ENCODE results near the gene WNT9B. TPM values are rescaled to one million over a fixed set of nuclear protein-coding genes. Genes with fewer than 3 reads are reported as not detected.
"Not testable (repeated sequence)": the region's sequence is repeated elsewhere in the genome, so short reads cannot be mapped to it uniquely, and the experiment has no call there.

The WNT9B gene
- total RNA-seq, 1 donor from 2014 or later = not detected

DNA sequence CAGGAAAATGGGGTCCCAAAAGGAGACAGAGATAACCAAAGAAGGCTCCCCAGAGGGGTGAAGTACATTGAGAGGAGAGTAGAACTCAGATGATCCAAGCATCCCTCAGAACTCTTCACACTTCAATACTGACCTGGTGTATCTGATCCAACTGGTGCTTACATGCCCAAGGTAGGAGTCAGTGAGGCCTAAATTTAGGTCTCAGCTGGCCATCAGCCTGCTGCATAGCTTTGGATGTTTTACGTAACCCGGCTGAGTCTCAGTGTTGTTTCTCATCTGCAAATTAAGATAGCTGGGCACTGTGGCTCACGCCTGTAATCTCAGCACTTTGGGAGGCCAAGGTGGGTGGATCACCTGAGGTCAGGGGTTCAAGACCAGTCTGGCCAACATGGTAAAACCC, 59.9 kb downstream of the WNT9B start:
- H3K36me3 ChIP-seq (ENCODE audit: control insufficient read depth, insufficient read depth, low read length) = no peaks in the 10 kb centered on the region
- no peak overlapping the region for H3K4me3 ChIP-seq (ENCODE audit: low read depth, low read length)
- peaks cover 7% of the 10 kb centered on the region for H3K27me3 ChIP-seq (ENCODE audit: control insufficient read depth, insufficient read depth, low read length)
- DNase-seq (ENCODE audit: low read depth) = no peak
- FAIRE-seq = no peak
- TF ChIP-seq, protein P1, sequence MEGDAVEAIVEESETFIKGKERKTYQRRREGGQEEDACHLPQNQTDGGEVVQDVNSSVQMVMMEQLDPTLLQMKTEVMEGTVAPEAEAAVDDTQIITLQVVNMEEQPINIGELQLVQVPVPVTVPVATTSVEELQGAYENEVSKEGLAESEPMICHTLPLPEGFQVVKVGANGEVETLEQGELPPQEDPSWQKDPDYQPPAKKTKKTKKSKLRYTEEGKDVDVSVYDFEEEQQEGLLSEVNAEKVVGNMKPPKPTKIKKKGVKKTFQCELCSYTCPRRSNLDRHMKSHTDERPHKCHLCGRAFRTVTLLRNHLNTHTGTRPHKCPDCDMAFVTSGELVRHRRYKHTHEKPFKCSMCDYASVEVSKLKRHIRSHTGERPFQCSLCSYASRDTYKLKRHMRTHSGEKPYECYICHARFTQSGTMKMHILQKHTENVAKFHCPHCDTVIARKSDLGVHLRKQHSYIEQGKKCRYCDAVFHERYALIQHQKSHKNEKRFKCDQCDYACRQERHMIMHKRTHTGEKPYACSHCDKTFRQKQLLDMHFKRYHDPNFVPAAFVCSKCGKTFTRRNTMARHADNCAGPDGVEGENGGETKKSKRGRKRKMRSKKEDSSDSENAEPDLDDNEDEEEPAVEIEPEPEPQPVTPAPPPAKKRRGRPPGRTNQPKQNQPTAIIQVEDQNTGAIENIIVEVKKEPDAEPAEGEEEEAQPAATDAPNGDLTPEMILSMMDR (IDR thresholded peaks at IDR 0.05; ENCODE audit: insufficient read depth, low read length, severe bottlenecking) = no peak

DNA sequence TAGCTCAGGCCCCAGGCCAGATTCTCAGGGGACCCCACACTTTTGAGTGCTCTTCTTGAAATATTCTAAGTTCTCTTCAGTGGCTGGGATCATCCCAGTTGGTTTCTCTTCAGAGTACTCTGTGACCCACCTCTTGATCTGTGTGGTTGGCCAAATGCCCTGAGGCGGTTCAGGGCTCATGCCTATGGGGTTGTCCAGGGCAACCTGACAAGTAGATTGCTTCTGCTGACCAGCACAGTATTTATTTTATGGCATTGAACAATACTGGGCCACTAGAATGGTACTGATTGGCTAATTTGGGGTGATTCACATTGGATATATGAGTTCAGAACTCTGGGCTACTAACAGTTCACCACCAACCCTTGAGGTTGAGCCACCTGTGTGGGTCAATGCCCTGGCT, 64.2 kb downstream of the WNT9B start:
- Histone ChIP-seq H3K4me3 (ENCODE audit: low read depth, low read length) (no peak overlapping the region), H3K36me3 (ENCODE audit: control insufficient read depth, insufficient read depth, low read length) (no peaks in the 10 kb centered on the region), H3K27me3 (ENCODE audit: control insufficient read depth, insufficient read depth, low read length) (peaks cover 3% of the 10 kb centered on the region)
- DNase-seq (ENCODE audit: low read depth) = no peak
- no peak for FAIRE-seq
- TF ChIP-seq, protein P1 (IDR thresholded peaks at IDR 0.05; ENCODE audit: insufficient read depth, low read length, severe bottlenecking) = no peak

DNA sequence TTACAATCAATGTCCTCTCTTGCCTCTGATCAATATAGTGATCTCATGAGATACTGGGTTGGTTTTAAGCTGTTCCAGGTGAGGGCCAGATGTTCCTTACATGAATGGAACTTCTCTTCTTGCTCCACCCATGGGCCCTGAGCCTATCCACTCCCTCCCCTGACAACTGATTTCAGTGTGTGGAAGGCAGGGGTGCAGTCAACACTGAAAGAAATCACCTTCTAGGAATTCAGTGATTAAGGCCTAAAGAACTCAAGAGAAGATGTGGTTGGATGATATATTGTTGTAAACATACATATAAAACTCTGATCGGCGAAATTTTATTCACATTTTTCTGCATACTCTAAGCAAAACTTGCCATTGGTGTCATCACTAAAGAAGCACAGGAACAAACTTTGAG, 64.8 kb downstream of the WNT9B start:
- H3K4me3 ChIP-seq (ENCODE audit: low read depth, low read length) = no peak overlapping the region
- DNase-seq (ENCODE audit: low read depth) = peak; percentile 44
- TF ChIP-seq, protein P1 (IDR thresholded peaks at IDR 0.05; ENCODE audit: insufficient read depth, low read length, severe bottlenecking) = no peak
- no peaks in the 10 kb centered on the region for H3K27me3 ChIP-seq (ENCODE audit: control insufficient read depth, insufficient read depth, low read length)
- FAIRE-seq = no peak
- H3K36me3 ChIP-seq (ENCODE audit: control insufficient read depth, insufficient read depth, low read length) = no peaks in the 10 kb centered on the region

DNA sequence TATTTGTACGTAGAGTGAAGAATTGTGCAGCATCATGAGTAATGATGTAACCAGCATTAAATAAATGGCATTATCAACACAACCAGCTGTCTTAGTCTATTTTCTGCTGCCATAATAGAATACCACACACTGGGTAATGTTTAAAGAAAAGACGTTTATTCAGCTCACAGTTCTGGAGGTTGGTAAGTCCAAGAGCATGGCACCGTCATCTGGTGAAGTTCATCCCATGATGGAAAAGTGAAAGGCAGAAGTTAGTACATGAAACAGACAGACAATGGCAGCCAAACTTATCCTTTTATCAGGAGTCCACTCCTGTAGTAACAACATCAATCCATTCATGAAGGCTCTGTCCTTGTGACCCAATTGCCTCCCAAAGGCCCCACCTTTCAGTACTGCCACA, 65.2 kb downstream of the WNT9B start:
- TF ChIP-seq, protein P1 (IDR thresholded peaks at IDR 0.05; ENCODE audit: insufficient read depth, low read length, severe bottlenecking) = no peak
- H3K4me3 ChIP-seq (ENCODE audit: low read depth, low read length) = no peak overlapping the region
- no peaks in the 10 kb centered on the region for H3K27me3 ChIP-seq (ENCODE audit: control insufficient read depth, insufficient read depth, low read length)
- no peaks in the 10 kb centered on the region for H3K36me3 ChIP-seq (ENCODE audit: control insufficient read depth, insufficient read depth, low read length)
- FAIRE-seq (no peak), DNase-seq (ENCODE audit: low read depth) (no peak)

DNA sequence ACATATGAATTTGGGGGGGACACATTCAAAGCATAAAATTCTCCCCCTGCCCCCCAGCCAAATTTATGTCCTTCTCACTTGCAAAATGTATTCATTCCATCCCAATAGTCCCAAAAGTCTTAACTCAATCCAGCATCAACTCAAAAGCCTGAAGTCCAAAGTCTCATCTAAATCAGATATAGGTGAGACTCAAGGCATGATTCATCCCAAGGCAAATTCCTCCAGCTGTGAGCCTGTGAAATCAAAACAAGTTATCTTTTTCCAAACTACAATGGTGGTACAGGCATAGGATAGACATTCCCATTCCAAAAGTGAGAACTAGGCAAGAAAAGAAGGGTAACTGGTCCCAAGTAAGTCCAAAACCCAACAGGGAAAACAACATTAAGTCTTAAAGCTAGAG, 65.7 kb downstream of the WNT9B start:
- Histone ChIP-seq H3K27me3 (ENCODE audit: control insufficient read depth, insufficient read depth, low read length) (no peaks in the 10 kb centered on the region), H3K36me3 (ENCODE audit: control insufficient read depth, insufficient read depth, low read length) (no peaks in the 10 kb centered on the region), H3K4me3 (ENCODE audit: low read depth, low read length) (no peak overlapping the region)
- DNase-seq (ENCODE audit: low read depth) (no peak), FAIRE-seq (no peak)
- TF ChIP-seq, protein P1 (IDR thresholded peaks at IDR 0.05; ENCODE audit: insufficient read depth, low read length, severe bottlenecking) = no peak

DNA sequence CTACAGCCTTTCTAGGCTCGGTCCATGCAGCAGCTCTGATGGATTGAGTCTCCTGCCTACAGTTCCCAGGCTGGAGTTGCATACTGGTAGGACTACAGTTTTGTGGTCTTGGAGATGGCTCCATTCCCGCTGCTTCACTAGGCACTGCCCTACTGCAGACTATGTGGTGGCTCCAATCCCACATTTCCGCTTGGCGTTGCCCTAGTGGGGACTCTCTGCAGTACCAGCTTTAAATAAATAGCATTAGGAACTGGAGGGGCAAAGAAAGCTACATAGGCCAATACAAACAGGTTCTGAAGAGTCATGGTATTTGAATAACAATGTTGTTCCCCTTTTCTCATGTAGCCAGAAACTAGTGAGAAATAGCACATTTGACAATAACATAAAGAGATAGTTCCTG, 66.1 kb downstream of the WNT9B start:
- DNase-seq (ENCODE audit: low read depth) = no peak
- no peaks in the 10 kb centered on the region for H3K27me3 ChIP-seq (ENCODE audit: control insufficient read depth, insufficient read depth, low read length)
- no peak for FAIRE-seq
- H3K4me3 ChIP-seq (ENCODE audit: low read depth, low read length) = no peak overlapping the region
- TF ChIP-seq, protein P1 (IDR thresholded peaks at IDR 0.05; ENCODE audit: insufficient read depth, low read length, severe bottlenecking) = no peak
- H3K36me3 ChIP-seq (ENCODE audit: control insufficient read depth, insufficient read depth, low read length) = no peaks in the 10 kb centered on the region

GRCh38 chr17:46921962-46922361, 70.6 kb downstream of the WNT9B start:
- not testable (repeated sequence) for FAIRE-seq; H3K27me3 ChIP-seq (ENCODE audit: control insufficient read depth, insufficient read depth, low read length); H3K36me3 ChIP-seq (ENCODE audit: control insufficient read depth, insufficient read depth, low read length); H3K4me3 ChIP-seq (ENCODE audit: low read depth, low read length); DNase-seq (ENCODE audit: low read depth)
